GM23338 (cell line): ENCODE results near the gene FAAP100.

Experiments
- CTCF ChIP-seq, 2 experiments: fragments of 200-600 bp in 1 of 2; sonication (generic) in 1 of 2; conservative IDR thresholded peaks; 2 replicates each; pipeline versions ENCODE4 v1.5.1 to v1.6.1; 2016 to 2017; ENCODE audit warnings: antibody characterized with exemption in 2 of 2, low read depth in 2 of 2, mild to moderate bottlenecking in 2 of 2, moderate library complexity in 1 of 2
- REST ChIP-seq: IDR thresholded peaks from one replicate; pipeline ENCODE4 v1.6.1; 2018; ENCODE audit warnings: antibody characterized with exemption; ENCODE audit not compliant: unreplicated experiment

- TF ChIP-seq CTCF (conservative IDR thresholded peaks at IDR 0.05; ENCODE audit: low read depth in 2 of 2) (no peak), REST (no peak)
These were observed 24.6 kb upstream of the FAAP100 start for GRCh38 chr17:81576621-81577277.
